H1 (cell line): Measurements from ENCODE around the gene CORT.
"Not testable (repeated sequence)": the region's sequence is repeated elsewhere in the genome, so short reads cannot be mapped to it uniquely, and the experiment has no call there.

Experiments used
- EP300 ChIP-seq, 2 experiments: IDR thresholded peaks; 1 replicate in 1 of 2; 2 replicates in 1 of 2; pipeline ENCODE4 v1.6.1; 2011 to 2012; ENCODE audit warnings: low read depth in 2 of 2, low read length in 2 of 2, mild to moderate bottlenecking in 2 of 2, borderline replicate concordance in 1 of 2, inconsistent platforms in 1 of 2, moderate library complexity in 1 of 2
- EZH2 ChIP-seq: fragments of 200-600 bp; sonication (generic); IDR thresholded peaks from 2 replicates; pipeline ENCODE4 v1.7.1; 2012; ENCODE audit warnings: low read depth, mild to moderate bottlenecking, moderate library complexity, low read length, inconsistent platforms; ENCODE audit not compliant: severe bottlenecking
- JUN ChIP-seq: IDR thresholded peaks from 2 replicates; pipeline ENCODE4 v1.6.1; 2011; ENCODE audit warnings: low read depth, mild to moderate bottlenecking, improper control_type of control experiment, low read length
- NANOG ChIP-seq: IDR thresholded peaks from 2 replicates; pipeline ENCODE4 v1.6.1; 2011; ENCODE audit warnings: low read length, low read depth, mild to moderate bottlenecking, inconsistent platforms; ENCODE audit not compliant: insufficient read depth, poor library complexity, severe bottlenecking
- SUZ12 ChIP-seq: fragments of 200-600 bp; sonication (generic); IDR thresholded peaks from 2 replicates; pipeline ENCODE4 v1.6.1; 2012; ENCODE audit warnings: mild to moderate bottlenecking, inconsistent platforms, low read length, moderate library complexity, mixed read lengths
- TF ChIP-seq, protein P1 (sequence below), 3 experiments: IDR thresholded peaks; 1 replicate in 2 of 3; 2 replicates in 1 of 3; pipeline versions ENCODE4 v1.5.1 to v1.6.1; 2011; ENCODE audit warnings: low read length in 3 of 3, mild to moderate bottlenecking in 3 of 3, inconsistent platforms in 2 of 3, low read depth in 1 of 3, moderate library complexity in 1 of 3; ENCODE audit not compliant: insufficient read depth in 1 of 3; ENCODE audit errors: control extremely low read depth in 1 of 3

GRCh38 chr1:10474309-10474612 is 24.4 kb downstream of the CORT start:
- TF ChIP-seq EZH2; JUN; SUZ12; EP300 (IDR thresholded peaks at IDR 0.05; ENCODE audit: borderline replicate concordance in 1 of 2, low read depth in 2 of 2, low read length in 2 of 2); NANOG: not testable (repeated sequence)
- TF ChIP-seq, protein P1, sequence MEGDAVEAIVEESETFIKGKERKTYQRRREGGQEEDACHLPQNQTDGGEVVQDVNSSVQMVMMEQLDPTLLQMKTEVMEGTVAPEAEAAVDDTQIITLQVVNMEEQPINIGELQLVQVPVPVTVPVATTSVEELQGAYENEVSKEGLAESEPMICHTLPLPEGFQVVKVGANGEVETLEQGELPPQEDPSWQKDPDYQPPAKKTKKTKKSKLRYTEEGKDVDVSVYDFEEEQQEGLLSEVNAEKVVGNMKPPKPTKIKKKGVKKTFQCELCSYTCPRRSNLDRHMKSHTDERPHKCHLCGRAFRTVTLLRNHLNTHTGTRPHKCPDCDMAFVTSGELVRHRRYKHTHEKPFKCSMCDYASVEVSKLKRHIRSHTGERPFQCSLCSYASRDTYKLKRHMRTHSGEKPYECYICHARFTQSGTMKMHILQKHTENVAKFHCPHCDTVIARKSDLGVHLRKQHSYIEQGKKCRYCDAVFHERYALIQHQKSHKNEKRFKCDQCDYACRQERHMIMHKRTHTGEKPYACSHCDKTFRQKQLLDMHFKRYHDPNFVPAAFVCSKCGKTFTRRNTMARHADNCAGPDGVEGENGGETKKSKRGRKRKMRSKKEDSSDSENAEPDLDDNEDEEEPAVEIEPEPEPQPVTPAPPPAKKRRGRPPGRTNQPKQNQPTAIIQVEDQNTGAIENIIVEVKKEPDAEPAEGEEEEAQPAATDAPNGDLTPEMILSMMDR (IDR thresholded peaks at IDR 0.05; ENCODE audit: control extremely low read depth in 1 of 3, insufficient read depth in 1 of 3, low read depth in 1 of 3, low read length in 3 of 3): not testable (repeated sequence)
